Panc1 (cell line): Measurements from ENCODE around the gene ISM1. TPM values are rescaled to one million over a fixed set of nuclear protein-coding genes. Genes with fewer than 3 reads are reported as not detected.

Experiments
- ATAC-seq: fragments of 200-7000 bp; cut with Tn5 transposase; 2 replicates; pipeline ENCODE4 v1.9.1; 2020; ENCODE audit warnings: mild to moderate bottlenecking, moderate library complexity
- BruUV-seq: library from RNA; stranded (reverse); fragments of 400-500 nt; replicated peaks from 2 replicates; lab custom pipeline; 2021; lab: Mats Ljungman, UMichigan
- CTCF ChIA-PET: fragments of 300-600 bp; sonication (Branson Sonifier 250); formaldehyde crosslinking; loops from one replicate; lab custom pipeline; 2022; ENCODE audit warnings: antibody characterized with exemption; lab: Charles Lee
- POLR2A ChIA-PET: fragments of 300-600 bp; sonication (Branson Sonifier 250); formaldehyde crosslinking; loops from one replicate; lab custom pipeline; 2022; ENCODE audit warnings: antibody characterized with exemption; lab: Charles Lee
- DNase-seq: peaks from one replicate; pipeline ENCODE4 v3.0.0-alpha.2; 2010; ENCODE audit warnings: low read depth, low spot score
- H3K27ac ChIP-seq: 2 replicates; pipeline ENCODE4 v1.5.1; 2011; ENCODE audit warnings: mild to moderate bottlenecking, low read length, inconsistent platforms
- H3K27me3 ChIP-seq: fragments of 200-500 bp; sonication (Bioruptor generic); 2 replicates; pipeline ENCODE4 v1.6.0; 2014; ENCODE audit warnings: low read length, inconsistent platforms; ENCODE audit not compliant: control insufficient read depth, insufficient read depth
- H3K36me3 ChIP-seq: fragments of 200-500 bp; sonication (Bioruptor generic); 2 replicates; pipeline ENCODE4 v1.5.1; 2014; ENCODE audit warnings: inconsistent platforms, mild to moderate bottlenecking, low read length, moderate library complexity; ENCODE audit not compliant: control insufficient read depth, insufficient read depth
- H3K4me1 ChIP-seq: 2 replicates; pipeline ENCODE4 v1.5.1; 2011; ENCODE audit warnings: inconsistent platforms, mild to moderate bottlenecking, low read length, moderate library complexity; ENCODE audit not compliant: control insufficient read depth, insufficient read depth
- H3K4me3 ChIP-seq, 2 experiments: 2 replicates each; pipeline ENCODE4 v1.5.1; 2011 to 2012; ENCODE audit warnings: low read depth in 2 of 2, low read length in 2 of 2, mild to moderate bottlenecking in 2 of 2, inconsistent platforms in 1 of 2, moderate library complexity in 1 of 2
- H3K9me3 ChIP-seq: fragments of 200-500 bp; sonication (Bioruptor generic); 2 replicates; pipeline ENCODE4 v1.5.1; 2014; ENCODE audit warnings: low read depth, mild to moderate bottlenecking, inconsistent platforms, low read length, moderate library complexity; ENCODE audit not compliant: control insufficient read depth, insufficient read depth
- POLR2AphosphoS5 ChIP-seq: IDR thresholded peaks from 2 replicates; pipeline ENCODE4 v1.6.1; 2012; ENCODE audit warnings: mild to moderate bottlenecking, low read depth, low read length, moderate library complexity
- SIN3A ChIP-seq: IDR thresholded peaks from 2 replicates; pipeline ENCODE4 v1.6.1; 2012; ENCODE audit warnings: low read depth, mild to moderate bottlenecking, low read length, moderate library complexity, borderline replicate concordance; ENCODE audit not compliant: insufficient read depth
- TCF7L2 ChIP-seq: IDR thresholded peaks from 2 replicates; pipeline ENCODE4 v1.6.1; 2011; ENCODE audit warnings: mild to moderate bottlenecking, low read depth, low read length, inconsistent platforms
- in situ Hi-C: cut with HindIII; loops from 2 replicates; pipeline ENCODE4 v1.10.0; 2016; ENCODE audit warnings: low sequenced_read_pairs, low pct_unique_long_range_greater_than_20kb
- intact Hi-C: fragments of 100-400 bp; cut with micrococcal nuclease; formaldehyde crosslinking; loops from one replicate; pipeline ENCODE4 v1.10.0; 2022; ENCODE audit not compliant: unreplicated experiment
- total RNA-seq: library from RNA; stranded (reverse); gene quantifications from one replicate; pipeline ENCODE4 v1.2.1, GENCODE V29; 2021; ENCODE audit not compliant: unreplicated experiment
- TF ChIP-seq, protein P1 (sequence below): fragments of 450-650 bp; IDR thresholded peaks from 2 replicates; pipeline ENCODE4 v1.5.1; 2017; ENCODE audit warnings: mild to moderate bottlenecking
- TF ChIP-seq, protein P2 (sequence below), 2 experiments: IDR thresholded peaks; 2 replicates each; pipeline ENCODE4 v1.6.1; 2011 to 2012; ENCODE audit warnings: low read depth in 2 of 2, control low read depth in 1 of 2, low read length in 1 of 2, mild to moderate bottlenecking in 1 of 2, moderate library complexity in 1 of 2; ENCODE audit not compliant: insufficient read depth in 1 of 2

The ISM1 gene
- total RNA-seq, 1 experiment from 2014 or later = not detected

DNA sequence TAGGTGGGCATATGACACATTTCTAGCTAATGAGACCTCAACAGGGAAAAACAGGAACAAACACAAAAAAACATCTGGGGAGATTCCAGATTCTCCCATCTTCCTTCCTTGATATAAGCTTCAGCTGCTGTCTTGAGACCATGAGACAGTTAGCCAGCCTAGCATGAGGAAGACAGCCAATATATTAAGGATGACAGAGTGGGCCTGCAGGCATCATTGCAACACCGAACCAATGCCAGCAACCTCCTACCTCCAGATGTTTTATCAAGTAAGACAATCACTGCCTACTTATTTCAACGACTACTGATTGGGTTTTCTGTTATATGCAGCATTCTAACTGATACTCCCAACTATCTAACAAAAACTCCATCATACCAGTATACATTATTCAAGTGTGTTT is 119.0 kb downstream of the ISM1 start:
- Histone ChIP-seq H3K9me3 (no peaks in the 10 kb centered on the region), H3K27me3 (no peaks in the 10 kb centered on the region), H3K27ac (no peak overlapping the region), H3K4me3 (no peak overlapping the region), H3K36me3 (no peaks in the 10 kb centered on the region), H3K4me1 (no peaks in the 10 kb centered on the region)
- no TSS peak for BruUV-seq
- intact Hi-C loops (no loop called here), in situ Hi-C loops (no loop called here)
- TF ChIP-seq, protein P1, sequence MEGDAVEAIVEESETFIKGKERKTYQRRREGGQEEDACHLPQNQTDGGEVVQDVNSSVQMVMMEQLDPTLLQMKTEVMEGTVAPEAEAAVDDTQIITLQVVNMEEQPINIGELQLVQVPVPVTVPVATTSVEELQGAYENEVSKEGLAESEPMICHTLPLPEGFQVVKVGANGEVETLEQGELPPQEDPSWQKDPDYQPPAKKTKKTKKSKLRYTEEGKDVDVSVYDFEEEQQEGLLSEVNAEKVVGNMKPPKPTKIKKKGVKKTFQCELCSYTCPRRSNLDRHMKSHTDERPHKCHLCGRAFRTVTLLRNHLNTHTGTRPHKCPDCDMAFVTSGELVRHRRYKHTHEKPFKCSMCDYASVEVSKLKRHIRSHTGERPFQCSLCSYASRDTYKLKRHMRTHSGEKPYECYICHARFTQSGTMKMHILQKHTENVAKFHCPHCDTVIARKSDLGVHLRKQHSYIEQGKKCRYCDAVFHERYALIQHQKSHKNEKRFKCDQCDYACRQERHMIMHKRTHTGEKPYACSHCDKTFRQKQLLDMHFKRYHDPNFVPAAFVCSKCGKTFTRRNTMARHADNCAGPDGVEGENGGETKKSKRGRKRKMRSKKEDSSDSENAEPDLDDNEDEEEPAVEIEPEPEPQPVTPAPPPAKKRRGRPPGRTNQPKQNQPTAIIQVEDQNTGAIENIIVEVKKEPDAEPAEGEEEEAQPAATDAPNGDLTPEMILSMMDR = no peak
- TF ChIP-seq SIN3A = no peak
- CTCF ChIA-PET = no interaction called here
- DNase-seq = no peak
- no peak for ATAC-seq
- POLR2A ChIA-PET = no interaction called here

DNA sequence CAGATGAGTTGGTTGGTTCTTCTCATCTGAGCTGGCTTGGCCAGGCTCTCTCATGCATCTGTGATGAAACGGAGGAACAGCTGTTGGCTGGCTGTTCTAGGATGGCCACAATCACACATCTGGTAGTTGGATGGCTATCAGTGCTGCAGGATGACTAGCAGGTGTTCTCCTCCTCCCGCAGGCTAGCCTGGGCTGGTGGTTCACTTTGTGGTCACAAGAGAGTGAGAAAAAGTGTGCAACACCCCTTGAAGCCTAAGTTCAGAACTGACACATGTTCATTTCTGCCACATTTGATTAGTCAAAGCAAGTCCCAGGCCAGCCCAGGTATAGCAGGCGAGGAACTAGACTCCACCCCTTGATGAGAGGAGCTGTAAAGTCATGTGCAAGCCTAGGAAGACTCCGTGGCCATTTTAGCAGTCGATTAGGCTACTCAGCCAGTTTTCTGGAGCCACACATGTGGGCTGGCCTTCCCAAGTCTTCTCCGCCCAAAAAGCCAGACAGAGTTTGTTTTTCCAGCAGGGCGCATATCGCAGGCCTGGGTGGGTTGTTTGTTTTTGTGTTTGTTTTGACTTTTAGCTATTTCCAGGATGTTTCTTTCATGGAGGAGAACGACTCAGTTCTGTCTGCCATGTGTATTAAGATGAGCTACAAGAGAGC is 120.8 kb downstream of the ISM1 start:
- no peaks in the 10 kb centered on the region for H3K36me3 ChIP-seq
- H3K27ac ChIP-seq = no peak overlapping the region
- ChIA-PET CTCF (no interaction called here), POLR2A (no interaction called here)
- ATAC-seq (no peak), DNase-seq (no peak)
- BruUV-seq = no TSS peak
- no peak overlapping the region for H3K4me3 ChIP-seq
- TF ChIP-seq, protein P1 = no peak
- TF ChIP-seq POLR2AphosphoS5 (no peak), TCF7L2 (no peak), SIN3A (no peak)
- TF ChIP-seq, protein P2, sequence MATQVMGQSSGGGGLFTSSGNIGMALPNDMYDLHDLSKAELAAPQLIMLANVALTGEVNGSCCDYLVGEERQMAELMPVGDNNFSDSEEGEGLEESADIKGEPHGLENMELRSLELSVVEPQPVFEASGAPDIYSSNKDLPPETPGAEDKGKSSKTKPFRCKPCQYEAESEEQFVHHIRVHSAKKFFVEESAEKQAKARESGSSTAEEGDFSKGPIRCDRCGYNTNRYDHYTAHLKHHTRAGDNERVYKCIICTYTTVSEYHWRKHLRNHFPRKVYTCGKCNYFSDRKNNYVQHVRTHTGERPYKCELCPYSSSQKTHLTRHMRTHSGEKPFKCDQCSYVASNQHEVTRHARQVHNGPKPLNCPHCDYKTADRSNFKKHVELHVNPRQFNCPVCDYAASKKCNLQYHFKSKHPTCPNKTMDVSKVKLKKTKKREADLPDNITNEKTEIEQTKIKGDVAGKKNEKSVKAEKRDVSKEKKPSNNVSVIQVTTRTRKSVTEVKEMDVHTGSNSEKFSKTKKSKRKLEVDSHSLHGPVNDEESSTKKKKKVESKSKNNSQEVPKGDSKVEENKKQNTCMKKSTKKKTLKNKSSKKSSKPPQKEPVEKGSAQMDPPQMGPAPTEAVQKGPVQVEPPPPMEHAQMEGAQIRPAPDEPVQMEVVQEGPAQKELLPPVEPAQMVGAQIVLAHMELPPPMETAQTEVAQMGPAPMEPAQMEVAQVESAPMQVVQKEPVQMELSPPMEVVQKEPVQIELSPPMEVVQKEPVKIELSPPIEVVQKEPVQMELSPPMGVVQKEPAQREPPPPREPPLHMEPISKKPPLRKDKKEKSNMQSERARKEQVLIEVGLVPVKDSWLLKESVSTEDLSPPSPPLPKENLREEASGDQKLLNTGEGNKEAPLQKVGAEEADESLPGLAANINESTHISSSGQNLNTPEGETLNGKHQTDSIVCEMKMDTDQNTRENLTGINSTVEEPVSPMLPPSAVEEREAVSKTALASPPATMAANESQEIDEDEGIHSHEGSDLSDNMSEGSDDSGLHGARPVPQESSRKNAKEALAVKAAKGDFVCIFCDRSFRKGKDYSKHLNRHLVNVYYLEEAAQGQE (IDR thresholded peaks at IDR 0.05; ENCODE audit: insufficient read depth in 1 of 2, low read depth in 2 of 2, low read length in 1 of 2) = no peak
- in situ Hi-C loops = no loop called here
- no peaks in the 10 kb centered on the region for H3K27me3 ChIP-seq
- no peaks in the 10 kb centered on the region for H3K4me1 ChIP-seq
- H3K9me3 ChIP-seq = no peaks in the 10 kb centered on the region
- intact Hi-C loops = no loop called here
